ENCODE results near the gene YIPF4.

DNA sequence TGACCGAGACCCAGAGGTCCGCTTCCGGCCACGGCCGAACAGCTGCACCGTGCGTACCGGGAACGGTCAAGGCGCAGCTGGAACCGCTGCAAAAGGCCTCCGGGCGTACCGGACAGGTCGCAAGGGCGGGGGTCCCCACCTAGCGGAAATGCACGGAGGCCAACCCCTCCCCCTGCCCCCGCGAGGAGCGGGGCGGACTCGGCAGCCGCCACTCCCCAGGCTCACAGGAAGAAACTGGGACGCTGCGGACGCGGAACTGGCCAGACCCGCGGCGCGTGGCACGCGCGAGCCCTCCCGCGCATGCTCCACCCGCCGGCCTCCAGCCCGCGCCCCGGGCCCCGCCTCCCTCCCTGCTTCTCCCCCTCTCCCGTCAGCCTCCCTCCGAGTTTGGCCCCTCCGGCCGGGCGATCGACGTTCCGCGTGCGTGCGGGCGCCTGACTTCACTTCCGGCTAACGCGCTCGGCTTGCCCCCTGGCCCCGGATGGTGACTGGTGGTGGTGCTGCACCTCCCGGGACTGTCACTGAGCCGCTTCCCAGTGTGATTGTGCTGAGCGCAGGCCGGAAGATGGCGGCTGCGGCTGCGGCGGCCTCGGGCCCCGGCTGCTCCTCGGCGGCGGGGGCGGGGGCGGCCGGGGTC lies 79.1 kb downstream of the YIPF4 start, which contains the start of gene BIRC6:
- TF ChIP-seq POLR2AphosphoS5 (IDR thresholded peaks at IDR 0.05) (peak; percentile 94), POLR2A (IDR thresholded peaks at IDR 0.05; ENCODE audit: low read depth) (peak; percentile 72), EP300 (IDR thresholded peaks at IDR 0.05) (no peak)
- TF ChIP-seq, protein P1, sequence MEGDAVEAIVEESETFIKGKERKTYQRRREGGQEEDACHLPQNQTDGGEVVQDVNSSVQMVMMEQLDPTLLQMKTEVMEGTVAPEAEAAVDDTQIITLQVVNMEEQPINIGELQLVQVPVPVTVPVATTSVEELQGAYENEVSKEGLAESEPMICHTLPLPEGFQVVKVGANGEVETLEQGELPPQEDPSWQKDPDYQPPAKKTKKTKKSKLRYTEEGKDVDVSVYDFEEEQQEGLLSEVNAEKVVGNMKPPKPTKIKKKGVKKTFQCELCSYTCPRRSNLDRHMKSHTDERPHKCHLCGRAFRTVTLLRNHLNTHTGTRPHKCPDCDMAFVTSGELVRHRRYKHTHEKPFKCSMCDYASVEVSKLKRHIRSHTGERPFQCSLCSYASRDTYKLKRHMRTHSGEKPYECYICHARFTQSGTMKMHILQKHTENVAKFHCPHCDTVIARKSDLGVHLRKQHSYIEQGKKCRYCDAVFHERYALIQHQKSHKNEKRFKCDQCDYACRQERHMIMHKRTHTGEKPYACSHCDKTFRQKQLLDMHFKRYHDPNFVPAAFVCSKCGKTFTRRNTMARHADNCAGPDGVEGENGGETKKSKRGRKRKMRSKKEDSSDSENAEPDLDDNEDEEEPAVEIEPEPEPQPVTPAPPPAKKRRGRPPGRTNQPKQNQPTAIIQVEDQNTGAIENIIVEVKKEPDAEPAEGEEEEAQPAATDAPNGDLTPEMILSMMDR (IDR thresholded peaks at IDR 0.05): no peak

All from esophagus muscularis mucosa (tissue), 4 donors.